K562 (cell line): ENCODE data around the gene CRLF1. TPM values are rescaled to one million over a fixed set of nuclear protein-coding genes. Genes with fewer than 3 reads are reported as not detected.

Experiments used
- BRCA1 ChIP-seq, 2 experiments: fragments of 450-650 bp in 1 of 2; sonication (generic) in 1 of 2; formaldehyde crosslinking in 1 of 2; IDR thresholded peaks; 2 replicates each; pipeline versions ENCODE4 v1.5.0 to v1.6.1; 2017 to 2020; ENCODE audit warnings: mild to moderate bottlenecking in 1 of 2, missing genetic modification reagents in 1 of 2
- CCNT2 ChIP-seq: IDR thresholded peaks from 2 replicates; pipeline ENCODE4 v1.6.1; 2011; ENCODE audit warnings: borderline replicate concordance, low read depth, mild to moderate bottlenecking, moderate library complexity, mixed read lengths, low read length; ENCODE audit not compliant: insufficient read length; ENCODE audit errors: extremely low read depth
- CTBP1 ChIP-seq: fragments of 450-650 bp; IDR thresholded peaks from 2 replicates; pipeline ENCODE4 v1.6.1; 2016; ENCODE audit warnings: borderline replicate concordance
- CTCF ChIP-seq, 3 experiments: IDR thresholded peaks in 2 of 3; conservative IDR thresholded peaks in 1 of 3; 2 replicates each; pipeline ENCODE4 v1.5.1; 2011 to 2012; ENCODE audit warnings: low read length in 3 of 3, mild to moderate bottlenecking in 3 of 3, control low read depth in 2 of 3, improper control_type of control experiment in 1 of 3, inconsistent platforms in 1 of 3, low read depth in 1 of 3, mixed read lengths in 1 of 3, moderate library complexity in 1 of 3; ENCODE audit not compliant: insufficient read depth in 2 of 3
- GATA2 ChIP-seq: sonication (generic); formaldehyde crosslinking; IDR thresholded peaks from 2 replicates; pipeline ENCODE4 v1.4.0; 2020; ENCODE audit warnings: mild to moderate bottlenecking, missing genetic modification reagents
- JUND ChIP-seq, 2 experiments: IDR thresholded peaks; 2 replicates in 1 of 2; 3 replicates in 1 of 2; pipeline ENCODE4 v1.6.1; 2011; ENCODE audit warnings: borderline replicate concordance in 2 of 2, low read depth in 2 of 2, low read length in 2 of 2, improper control_type of control experiment in 1 of 2, missing biosample characterization in 1 of 2, missing genetic modification characterization in 1 of 2, missing genetic modification reagents in 1 of 2
- MAZ ChIP-seq, 2 experiments: fragments of 450-650 bp in 1 of 2; sonication (generic) in 1 of 2; formaldehyde crosslinking; IDR thresholded peaks in 1 of 2; conservative IDR thresholded peaks in 1 of 2; 2 replicates each; pipeline versions ENCODE4 v1.4.0 to v1.5.0; 2020; ENCODE audit warnings: mild to moderate bottlenecking in 1 of 2, missing genetic modification reagents in 1 of 2
- POU5F1 ChIP-seq: fragments of 150-350 bp; IDR thresholded peaks from 2 replicates; pipeline ENCODE4 v1.6.1; 2014; ENCODE audit warnings: borderline replicate concordance, low read length, low read depth, mild to moderate bottlenecking; ENCODE audit not compliant: partially characterized antibody
- SNRNP70 ChIP-seq: fragments of 200-400 bp; formaldehyde crosslinking; optimal IDR thresholded peaks from 2 replicates; pipeline ENCODE3; 2017; ENCODE audit warnings: low read depth, low read length
- polyA plus RNA-seq, 8 experiments: library from polyadenylated mRNA; depleted of rRNA in 4 of 8; stranded (reverse) in 5 of 8; unstranded in 3 of 8; fragments of >200 nt; fragmentation: Nextera tagmentation in 2 of 8; fragmentation: Illumina TruSeq in 1 of 8; extraction: Ambion mirVana in 2 of 8; extraction: Trizol in 1 of 8; gene quantifications; 2 replicates each; pipeline versions ENCODE4 v1.2.1 to v1.2.3, GENCODE V29; 2011 to 2014; ENCODE audit warnings: inconsistent platforms in 1 of 8, missing spikeins in 1 of 8
- total RNA-seq, 7 experiments: library from RNA; depleted of rRNA in 6 of 7; stranded (reverse); fragments of >200 nt in 6 of 7; fragmentation: Illumina TruSeq in 2 of 7; extraction: Trizol in 2 of 7; gene quantifications; 2 replicates each; pipeline versions ENCODE4 v1.2.1 to v1.2.3, GENCODE V29; 2011 to 2021; ENCODE audit warnings: low replicate concordance in 1 of 7
- TF ChIP-seq, protein P1 (sequence below), 2 experiments: fragments of 450-650 bp; IDR thresholded peaks; 2 replicates each; pipeline ENCODE4 v1.6.1; 2016
- TF ChIP-seq, protein P2 (sequence below): IDR thresholded peaks from 3 replicates; pipeline ENCODE4 v1.6.1; 2011; ENCODE audit warnings: borderline replicate concordance, mild to moderate bottlenecking, moderate library complexity; ENCODE audit not compliant: insufficient read length; ENCODE audit errors: extremely low read depth
- TF ChIP-seq, protein P3 (sequence below): fragments of 250-450 bp; sonication (Bioruptor Pico); IDR thresholded peaks from 2 replicates; pipeline ENCODE4 v1.5.0; 2021
- TF ChIP-seq, protein P4 (sequence below): sonication (generic); formaldehyde crosslinking; IDR thresholded peaks from 2 replicates; pipeline ENCODE4 v1.8.0; 2022; ENCODE audit warnings: mild to moderate bottlenecking, missing genetic modification reagents

The CRLF1 gene
- total and polyA plus RNA-seq, 9 of the 15 experiments (the other 6 are each of a cell fraction or from before 2014, with no cell fraction given), result 0.85 to 3.6 (median 1.7) TPM

- peak; percentile 85 for TF ChIP-seq CCNT2
- TF ChIP-seq, protein P1, sequence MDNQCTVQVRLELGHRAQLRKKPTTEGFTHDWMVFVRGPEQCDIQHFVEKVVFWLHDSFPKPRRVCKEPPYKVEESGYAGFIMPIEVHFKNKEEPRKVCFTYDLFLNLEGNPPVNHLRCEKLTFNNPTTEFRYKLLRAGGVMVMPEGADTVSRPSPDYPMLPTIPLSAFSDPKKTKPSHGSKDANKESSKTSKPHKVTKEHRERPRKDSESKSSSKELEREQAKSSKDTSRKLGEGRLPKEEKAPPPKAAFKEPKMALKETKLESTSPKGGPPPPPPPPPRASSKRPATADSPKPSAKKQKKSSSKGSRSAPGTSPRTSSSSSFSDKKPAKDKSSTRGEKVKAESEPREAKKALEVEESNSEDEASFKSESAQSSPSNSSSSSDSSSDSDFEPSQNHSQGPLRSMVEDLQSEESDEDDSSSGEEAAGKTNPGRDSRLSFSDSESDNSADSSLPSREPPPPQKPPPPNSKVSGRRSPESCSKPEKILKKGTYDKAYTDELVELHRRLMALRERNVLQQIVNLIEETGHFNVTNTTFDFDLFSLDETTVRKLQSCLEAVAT (IDR thresholded peaks at IDR 0.05), result peak; percentile 56 to 61; a peak in 2 of 4 replicates
- TF ChIP-seq BRCA1 (IDR thresholded peaks at IDR 0.05), result no peak
- no peak for TF ChIP-seq BRCA1 (CRISPR knock-in tag; IDR thresholded peaks at IDR 0.05)
- TF ChIP-seq, protein P2, sequence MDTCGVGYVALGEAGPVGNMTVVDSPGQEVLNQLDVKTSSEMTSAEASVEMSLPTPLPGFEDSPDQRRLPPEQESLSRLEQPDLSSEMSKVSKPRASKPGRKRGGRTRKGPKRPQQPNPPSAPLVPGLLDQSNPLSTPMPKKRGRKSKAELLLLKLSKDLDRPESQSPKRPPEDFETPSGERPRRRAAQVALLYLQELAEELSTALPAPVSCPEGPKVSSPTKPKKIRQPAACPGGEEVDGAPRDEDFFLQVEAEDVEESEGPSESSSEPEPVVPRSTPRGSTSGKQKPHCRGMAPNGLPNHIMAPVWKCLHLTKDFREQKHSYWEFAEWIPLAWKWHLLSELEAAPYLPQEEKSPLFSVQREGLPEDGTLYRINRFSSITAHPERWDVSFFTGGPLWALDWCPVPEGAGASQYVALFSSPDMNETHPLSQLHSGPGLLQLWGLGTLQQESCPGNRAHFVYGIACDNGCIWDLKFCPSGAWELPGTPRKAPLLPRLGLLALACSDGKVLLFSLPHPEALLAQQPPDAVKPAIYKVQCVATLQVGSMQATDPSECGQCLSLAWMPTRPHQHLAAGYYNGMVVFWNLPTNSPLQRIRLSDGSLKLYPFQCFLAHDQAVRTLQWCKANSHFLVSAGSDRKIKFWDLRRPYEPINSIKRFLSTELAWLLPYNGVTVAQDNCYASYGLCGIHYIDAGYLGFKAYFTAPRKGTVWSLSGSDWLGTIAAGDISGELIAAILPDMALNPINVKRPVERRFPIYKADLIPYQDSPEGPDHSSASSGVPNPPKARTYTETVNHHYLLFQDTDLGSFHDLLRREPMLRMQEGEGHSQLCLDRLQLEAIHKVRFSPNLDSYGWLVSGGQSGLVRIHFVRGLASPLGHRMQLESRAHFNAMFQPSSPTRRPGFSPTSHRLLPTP, result no peak
- TF ChIP-seq JUND (IDR thresholded peaks at IDR 0.05; ENCODE audit: borderline replicate concordance, low read depth, low read length), result peak; percentile 52
- no peak for TF ChIP-seq JUND (tag; IDR thresholded peaks at IDR 0.05; ENCODE audit: borderline replicate concordance, low read depth, low read length)
- TF ChIP-seq, protein P3, sequence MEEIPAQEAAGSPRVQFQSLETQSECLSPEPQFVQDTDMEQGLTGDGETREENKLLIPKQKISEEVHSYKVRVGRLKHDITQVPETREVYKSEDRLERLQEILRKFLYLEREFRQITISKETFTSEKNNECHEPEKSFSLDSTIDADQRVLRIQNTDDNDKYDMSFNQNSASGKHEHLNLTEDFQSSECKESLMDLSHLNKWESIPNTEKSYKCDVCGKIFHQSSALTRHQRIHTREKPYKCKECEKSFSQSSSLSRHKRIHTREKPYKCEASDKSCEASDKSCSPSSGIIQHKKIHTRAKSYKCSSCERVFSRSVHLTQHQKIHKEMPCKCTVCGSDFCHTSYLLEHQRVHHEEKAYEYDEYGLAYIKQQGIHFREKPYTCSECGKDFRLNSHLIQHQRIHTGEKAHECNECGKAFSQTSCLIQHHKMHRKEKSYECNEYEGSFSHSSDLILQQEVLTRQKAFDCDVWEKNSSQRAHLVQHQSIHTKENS, result no peak
- peak; percentile 76 to 92 (median 88) for TF ChIP-seq CTCF (IDR thresholded peaks at IDR 0.05 in 2 of 3, conservative IDR thresholded peaks at IDR 0.05 in 1 of 3; ENCODE audit: insufficient read depth in 2 of 3, low read depth in 1 of 3, low read length in 3 of 3)
- peak; percentile 89 to 96 for TF ChIP-seq MAZ (CRISPR knock-in tag; conservative IDR thresholded peaks at IDR 0.05 in 1 of 2, IDR thresholded peaks at IDR 0.05 in 1 of 2)
- TF ChIP-seq GATA2 (CRISPR knock-in tag), result no peak
- peak; percentile 89 for TF ChIP-seq CTBP1
- TF ChIP-seq SNRNP70, result no peak
- TF ChIP-seq, protein P4, sequence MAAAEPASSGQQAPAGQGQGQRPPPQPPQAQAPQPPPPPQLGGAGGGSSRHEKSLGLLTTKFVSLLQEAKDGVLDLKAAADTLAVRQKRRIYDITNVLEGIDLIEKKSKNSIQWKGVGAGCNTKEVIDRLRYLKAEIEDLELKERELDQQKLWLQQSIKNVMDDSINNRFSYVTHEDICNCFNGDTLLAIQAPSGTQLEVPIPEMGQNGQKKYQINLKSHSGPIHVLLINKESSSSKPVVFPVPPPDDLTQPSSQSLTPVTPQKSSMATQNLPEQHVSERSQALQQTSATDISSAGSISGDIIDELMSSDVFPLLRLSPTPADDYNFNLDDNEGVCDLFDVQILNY (CRISPR knock-in tag), result peak; percentile 74; the same call in 1 of the 2 replicates
- no peak for TF ChIP-seq POU5F1
These were observed 17.8 kb downstream of the CRLF1 start, which contains the start of gene REX1BD (continued) for GRCh38 chr19:18588611-18589379.
